HG03442 (cell line): ENCODE data around the gene LMF1.

ENCODE experiments used
- ATAC-seq: cut with Tn5 transposase; IDR thresholded peaks from one replicate; pipeline ENCODE4 v1.9.1; 2021; ENCODE audit warnings: mild to moderate bottlenecking, moderate library complexity; ENCODE audit not compliant: unreplicated experiment

LMF1 gene

DNA sequence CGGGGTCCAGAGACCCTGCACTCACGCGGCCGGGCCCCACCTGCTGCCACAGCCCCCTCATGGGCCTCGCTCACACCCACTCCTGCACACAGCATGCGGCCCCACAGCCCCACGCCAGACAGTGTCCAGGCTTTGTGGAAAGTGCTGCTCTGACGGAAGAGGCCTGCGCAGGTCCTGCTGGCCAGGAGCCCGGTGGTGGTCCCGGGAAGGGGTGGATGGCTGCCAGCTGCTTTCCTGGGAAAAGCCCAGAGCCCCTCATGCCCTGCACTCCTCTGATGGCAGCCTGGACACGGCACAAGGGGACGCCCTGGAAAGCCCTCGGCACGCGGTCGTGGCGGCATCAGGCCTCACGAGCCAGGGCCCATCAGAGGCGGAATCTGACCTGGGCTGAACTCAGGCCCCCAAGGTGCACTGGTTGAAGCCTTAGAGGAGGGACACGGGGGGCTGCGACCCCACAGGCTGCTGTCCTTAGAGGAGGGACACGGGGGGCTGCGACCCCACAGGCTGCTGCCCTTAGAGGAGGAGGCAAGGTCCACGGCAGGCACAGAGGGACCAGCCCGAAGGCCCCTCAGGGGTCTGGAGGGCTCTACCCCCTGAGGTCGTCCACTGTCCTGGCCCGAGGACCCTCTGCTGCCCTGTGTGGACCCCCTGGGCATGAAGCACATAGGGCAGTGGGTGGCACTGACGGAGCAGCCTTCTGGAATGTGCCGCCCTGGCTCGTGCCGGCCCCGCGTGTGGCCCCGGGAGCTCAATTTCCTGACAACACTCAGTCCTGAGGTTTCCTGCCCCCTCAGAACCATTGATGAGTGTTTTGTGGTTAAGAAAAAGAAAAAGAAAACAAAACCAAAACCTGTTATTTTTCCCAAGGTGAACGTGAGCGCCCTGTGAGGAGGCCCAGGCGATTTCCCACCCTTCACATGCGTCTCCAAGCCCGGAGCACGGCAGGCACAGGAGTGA lies 32.9 kb upstream of the LMF1 start:
- no peak for ATAC-seq

DNA sequence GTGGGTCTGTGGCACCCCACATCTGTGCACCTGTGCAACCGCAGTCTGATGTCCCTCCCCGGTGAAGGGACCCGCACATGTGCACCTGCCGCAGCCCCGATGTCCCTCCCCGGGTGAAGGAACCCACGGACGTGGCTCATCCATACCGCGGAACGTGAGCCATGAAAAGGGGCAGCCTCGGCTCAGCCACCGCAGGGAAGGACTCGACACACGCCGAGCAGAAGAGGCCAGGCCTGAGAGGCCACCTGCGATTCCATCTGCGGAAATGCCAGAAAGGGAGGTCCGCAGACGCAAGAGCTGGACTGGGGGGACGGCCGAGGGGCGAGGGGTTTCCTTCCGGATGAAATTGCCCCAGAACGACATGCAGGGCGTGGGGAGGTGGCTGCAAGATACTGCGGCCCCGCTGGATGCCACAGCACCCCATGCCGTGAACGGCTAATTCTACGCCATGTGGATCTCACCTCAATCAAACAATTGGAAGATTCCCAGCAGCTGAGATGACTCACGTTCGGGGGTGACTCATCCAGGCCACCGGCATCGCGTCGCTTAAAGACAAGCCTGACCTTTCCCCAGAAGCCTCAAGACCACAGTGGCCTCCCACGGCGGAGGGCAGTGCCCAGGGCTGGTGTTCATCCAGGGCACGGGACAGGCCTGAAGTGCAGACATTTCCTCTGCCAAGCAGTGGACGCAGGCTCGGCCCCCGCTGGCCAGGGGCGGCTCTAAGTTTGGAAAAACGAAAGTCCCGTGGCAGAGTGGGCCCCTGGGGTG lies 31.8 kb upstream of the LMF1 start:
- no peak for ATAC-seq

DNA sequence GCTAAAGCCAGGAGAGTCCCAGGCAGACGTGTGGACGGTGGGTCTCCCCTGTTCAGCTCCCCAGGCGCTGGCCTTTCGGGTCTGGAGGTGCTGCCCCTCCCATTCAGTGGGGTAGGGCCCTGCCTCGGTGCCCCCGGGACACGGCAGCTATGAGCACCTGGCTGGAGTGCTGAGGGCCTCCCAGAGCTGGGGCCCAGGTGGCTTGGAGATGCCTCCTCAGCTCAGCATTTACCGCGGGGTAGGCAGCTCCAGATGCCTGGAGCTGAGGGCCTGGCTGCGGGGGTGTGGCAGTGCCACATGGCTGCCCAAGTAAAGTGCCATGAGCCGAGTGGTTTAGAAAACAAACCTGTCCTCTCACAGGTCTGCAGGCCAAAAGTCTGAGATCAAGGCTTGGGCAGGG lies 30.3 kb upstream of the LMF1 start:
- ATAC-seq, result no peak

DNA sequence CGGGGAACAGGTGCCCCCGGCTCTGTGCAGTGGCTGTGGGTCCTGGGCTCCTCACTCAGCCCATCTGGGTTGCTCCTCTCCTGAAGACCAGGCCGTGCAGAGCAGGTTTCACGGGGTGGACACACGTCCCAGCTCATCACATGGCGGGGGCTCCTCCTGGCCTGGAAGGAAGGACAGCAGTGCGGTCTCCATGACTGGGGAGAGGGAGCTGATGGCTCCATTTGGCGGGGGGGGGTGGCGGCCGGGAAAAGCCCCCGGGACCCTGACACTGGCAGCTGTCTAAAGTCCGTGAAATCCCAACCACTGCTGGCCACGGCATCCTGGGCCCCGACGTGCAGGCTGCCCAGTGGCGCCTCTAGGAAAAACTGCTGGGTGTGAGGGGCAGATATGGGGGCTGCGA lies 29.8 kb upstream of the LMF1 start:
- no peak for ATAC-seq

DNA sequence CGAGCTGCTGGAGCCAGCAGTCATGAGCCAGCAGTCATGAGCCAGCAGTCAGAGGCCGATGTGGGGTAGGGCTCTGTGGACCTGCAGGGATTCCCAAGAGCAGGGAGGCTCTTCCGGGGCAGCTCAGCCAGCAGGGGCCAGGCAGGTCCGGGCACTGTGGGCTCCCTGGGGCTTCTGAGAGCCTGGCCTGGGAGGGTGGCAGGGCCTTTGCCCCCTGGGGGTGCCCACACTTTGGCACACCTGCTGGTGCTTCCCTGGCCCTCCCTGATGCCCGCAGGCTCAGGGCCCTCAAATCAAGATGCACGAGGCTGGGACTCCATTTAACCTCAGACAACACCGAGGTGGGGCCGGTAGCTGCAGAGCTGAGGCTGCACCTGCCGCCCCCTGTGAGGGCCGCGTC lies 28.9 kb upstream of the LMF1 start:
- no peak for ATAC-seq

DNA sequence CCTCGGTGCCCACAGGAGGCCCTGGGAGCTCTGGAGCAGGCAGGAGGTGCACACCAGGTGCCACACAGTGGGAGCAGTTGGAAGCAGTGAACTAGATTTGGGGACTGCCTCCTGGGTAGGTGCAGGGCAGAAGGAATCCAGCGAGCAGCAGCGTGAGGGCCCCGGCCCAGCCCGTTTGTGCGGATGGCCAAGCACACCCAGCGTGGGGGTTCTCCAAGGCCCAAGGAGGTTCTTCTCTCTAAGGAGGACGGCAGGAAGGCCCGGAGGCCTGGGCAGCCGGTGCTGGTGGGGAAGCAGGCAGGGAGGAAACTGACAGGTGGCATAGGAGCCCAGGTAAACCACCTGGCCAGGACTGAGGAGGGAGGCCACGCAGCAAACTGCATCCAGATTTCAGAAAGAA lies 27.8 kb upstream of the LMF1 start:
- ATAC-seq, result no peak

DNA sequence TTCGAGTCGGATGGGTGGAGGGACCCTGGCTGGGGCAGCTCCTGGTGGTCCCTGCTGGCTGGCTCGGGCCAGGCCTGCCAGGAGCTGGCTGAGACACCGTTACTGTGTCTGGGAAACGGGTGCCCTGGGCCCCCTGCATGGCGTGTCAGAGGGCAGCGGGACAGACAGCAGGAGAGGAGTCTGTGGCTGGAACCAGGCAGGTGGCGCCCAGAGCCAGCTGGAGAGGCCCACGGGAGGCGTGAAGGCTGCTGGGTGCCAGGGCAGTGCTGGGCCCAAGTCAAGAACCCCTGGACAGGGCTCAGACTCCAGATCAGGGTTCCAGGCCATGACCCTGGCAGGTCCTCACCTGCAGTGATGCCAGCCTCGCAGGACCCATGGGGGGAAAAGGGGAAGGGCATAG lies 27.4 kb upstream of the LMF1 start:
- ATAC-seq, result no peak

DNA sequence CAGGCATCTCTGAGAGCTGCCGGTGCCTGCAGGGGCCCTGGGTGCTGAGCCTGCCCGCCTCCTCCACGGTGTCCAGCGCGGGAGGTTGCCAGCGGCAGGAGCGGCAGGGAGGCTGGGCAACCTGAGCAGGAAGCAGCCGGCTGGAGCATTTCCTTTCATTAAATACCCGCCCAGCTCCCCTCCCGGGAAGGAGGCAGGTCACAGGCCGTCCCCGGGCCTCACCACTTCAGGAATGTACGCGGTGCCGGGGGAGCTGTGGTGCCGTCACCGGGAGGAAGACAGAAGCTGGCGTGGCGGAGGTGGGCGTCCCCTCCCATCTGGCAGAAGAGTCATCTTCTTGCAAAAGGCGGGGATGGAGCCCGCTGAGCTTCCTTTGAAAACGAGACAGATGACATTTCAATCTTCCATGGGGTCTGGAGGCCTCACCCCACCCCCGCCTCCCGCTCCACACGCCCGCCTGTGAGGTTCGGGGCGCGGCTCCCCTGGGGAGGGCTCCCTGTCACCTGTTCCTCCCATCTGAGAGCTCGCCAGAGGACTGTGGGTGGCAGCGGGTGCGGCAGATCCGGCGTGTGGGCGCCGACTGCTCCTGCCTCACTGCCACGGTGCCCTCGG lies 26.8 kb upstream of the LMF1 start:
- ATAC-seq, result no peak

DNA sequence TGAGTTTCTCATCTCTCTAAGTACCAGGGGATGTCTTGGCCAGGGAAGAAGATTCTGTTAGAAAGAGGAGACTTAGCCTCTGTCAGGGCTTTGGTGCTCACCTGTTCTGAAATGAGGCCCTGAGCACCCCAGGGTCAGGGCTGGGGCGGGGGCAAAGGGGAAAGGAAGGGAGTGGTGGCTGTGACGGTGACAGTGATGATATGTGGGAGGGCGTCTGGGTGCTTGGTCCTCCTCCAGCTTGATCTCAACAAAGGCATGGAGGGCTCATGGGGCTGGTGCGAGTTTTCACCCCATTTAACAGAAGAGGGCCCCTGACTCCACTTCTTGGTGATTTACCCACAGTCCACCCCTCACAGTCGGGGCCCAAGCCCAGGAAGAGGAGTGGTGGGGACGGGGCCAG lies 25.9 kb upstream of the LMF1 start:
- ATAC-seq, result no peak

DNA sequence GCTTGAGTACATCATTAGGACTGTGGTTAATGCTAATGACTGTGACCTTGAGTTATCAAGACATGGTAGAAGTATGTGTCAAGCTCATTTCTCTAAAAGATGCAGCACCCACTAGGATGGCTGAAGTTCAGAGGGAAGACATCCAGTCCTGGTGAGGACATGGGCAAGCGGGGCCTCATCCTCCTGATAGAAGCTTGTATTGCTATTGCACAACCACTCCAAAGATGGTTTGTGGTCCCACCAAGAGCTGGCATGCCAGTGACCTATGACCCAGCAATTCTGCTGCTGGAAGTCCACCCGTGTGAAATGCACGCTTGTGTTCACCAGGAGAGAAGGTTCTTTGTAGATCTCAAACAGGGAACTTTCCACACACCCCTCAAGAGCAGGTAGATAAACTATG lies 25.0 kb upstream of the LMF1 start:
- ATAC-seq, result no peak

DNA sequence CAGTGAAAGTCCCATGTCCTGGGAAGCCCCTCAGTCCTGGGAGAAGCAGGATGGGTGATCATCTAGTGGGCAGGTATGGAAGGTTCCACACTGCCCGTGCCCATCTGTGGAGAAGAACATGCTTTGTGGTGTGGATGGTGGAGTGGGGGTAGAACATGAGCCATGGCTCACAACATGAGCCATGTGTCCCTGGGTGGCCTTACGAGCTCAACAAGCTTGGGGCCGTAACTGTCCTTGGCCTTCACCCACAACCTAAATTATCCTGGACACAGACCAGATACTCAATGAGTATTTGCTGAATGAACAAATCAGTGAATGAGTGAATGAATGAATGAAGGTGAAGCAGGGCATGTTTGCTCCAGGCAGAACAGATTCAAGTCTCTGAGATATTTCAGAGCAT lies 24.3 kb upstream of the LMF1 start:
- ATAC-seq, result no peak

DNA sequence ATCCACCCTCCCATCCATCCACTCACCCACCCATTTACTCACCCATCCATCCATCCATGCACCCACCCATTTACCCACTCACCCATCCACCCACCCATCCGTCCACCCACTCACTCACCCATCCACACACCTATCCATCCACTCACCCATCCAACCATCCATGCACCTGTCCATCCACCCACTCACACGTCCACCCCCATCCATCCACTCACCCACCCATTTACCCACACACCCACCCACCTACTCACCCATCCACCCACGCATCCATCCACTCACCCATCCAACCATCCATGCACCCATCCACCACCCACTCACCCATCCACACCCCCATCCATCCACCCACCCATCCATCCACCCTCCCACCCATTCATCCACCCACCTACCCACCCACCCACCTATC lies 22.9 kb upstream of the LMF1 start:
- ATAC-seq, result no peak

DNA sequence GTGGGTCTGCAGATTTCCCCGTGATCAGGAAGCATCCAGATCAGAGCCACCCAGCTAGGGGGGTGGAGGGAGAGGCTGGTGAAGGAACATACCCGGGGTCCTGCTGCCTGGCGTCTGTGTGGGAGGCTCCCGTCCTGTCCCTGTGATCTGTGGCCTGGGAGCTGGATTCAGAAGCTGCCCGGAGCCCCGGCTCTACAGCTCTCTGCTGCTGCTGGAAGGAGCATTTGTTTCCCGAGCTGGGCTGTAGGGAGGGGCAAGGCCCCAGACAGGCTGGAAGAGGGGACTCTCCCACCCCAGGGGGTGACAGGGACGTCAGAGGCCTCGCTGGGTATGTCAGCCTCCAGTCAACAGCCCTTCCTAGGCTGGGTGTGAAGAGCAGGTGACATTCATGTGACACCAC lies 21.0 kb upstream of the LMF1 start:
- ATAC-seq, result no peak

DNA sequence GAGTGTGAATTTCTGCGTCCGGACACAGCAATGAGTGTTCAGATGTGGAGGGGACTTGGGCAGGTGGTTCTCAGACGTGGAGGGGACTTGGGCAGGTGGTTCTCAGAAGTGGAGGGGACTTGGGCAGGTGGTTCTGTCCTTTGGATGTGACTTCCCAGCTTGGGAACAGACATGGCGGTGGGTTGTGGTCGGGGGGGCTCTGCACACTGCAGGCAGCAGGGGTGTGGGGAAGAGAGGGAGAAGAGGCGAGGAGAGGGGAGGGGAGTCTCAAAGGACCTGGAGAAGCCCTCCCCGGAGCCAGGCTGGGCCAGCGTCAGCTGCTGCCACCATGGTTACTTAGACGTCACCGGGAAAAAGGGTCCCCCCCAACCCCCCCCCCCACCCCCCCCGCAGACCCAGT lies 20.6 kb upstream of the LMF1 start:
- no peak for ATAC-seq

DNA sequence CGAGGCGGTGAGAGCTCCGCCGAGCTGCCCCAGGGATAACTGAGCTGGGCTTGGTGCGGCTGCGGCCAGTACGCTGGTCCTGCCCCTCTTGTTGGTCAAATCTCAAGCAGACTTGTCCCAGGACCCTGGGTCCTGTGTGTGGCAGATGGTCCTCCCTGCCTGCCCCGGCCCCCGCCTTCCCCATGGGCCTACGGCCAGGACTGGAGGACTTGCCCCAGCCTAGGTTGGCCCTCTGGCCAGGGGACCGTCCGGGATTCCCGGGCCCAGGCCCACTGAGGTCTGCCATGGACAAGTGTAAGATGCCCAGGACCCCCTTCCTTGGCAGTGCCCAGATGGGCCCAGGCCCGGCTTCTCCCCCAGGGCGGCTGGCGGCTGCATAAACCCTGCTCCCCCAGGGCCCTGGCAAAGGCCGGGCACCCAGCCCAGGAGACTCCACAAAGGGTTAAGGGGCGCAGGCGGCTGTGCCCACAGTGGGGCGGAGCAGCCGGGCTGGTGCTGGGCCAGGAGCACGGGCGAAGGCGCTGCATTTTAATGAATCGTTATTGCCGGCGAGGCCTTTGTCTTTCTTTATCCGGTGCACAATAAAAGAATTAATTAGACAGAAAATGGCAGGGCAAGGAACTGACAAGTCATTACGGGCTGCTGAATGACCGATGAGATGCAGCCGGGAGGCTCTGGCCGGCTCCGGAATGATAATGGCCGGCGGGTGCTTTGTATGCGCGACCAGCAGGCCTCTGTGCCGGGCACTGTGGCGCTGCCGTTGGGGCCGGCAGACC lies 19.9 kb upstream of the LMF1 start:
- ATAC-seq, result no peak

DNA sequence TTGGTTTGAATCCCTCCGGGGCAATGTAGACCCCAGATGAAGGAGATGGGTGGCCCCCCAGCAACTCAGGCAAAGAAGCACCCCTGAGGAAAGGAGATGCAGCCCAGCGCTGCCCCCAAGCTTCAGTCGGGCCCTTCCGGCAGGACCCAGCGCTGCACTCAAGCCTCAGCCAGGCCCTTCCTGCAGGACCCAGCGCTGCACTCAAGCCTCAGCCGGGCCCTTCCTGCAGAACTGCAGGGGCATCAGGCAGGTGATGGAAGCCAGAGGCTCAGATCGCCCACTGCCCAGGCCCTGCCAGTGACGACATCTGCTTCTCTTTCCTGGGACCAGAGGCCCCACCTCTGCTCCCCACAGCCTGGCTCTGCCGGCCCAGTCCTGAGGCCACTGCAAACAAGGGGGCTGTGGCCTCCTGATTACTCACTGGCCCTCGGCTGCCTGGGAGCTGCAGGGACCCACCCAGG lies 18.6 kb upstream of the LMF1 start:
- no peak for ATAC-seq

DNA sequence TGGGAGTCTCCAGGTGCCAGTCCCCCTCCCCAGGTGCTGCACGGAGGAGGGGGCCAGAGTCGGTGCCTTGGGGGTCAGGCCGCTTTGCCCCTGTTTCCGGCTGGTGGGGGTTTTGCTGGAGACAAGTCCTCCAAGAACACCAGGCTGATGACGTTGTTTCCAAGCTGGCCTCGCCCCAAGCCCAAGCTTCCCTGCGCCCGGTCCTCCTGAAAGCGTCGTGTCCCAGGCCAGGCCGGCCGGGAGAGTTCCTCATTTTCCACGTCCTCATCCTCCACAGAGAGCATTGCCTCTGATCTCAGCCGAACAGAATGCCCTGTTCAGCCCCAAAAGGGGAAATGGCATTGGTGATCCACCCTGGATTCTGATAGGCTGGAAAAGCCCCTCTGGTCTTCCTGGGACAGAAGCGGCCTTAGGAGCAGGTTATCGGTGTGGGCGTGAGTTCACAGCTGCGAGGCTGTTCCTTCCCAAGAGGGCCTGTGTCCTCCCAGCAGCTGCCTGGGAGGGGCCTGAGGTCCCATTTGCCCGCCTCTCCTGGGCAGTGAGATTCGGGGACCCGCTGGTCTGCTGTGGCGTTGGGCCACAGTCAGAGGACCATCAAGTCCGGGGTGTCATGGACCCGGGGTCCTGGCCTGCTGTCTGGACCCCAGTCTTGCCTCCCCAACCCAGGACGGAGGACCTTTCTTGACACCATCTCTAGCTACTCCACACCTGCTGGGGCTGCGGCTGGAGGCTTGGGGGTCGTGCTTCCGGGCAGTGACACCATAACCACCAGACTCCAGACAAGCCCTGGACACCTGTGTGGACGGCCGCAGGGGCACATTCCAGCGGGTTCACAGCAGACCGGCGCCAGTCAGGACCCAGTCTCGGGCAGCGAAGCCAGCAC lies 17.9 kb upstream of the LMF1 start:
- ATAC-seq, result no peak

DNA sequence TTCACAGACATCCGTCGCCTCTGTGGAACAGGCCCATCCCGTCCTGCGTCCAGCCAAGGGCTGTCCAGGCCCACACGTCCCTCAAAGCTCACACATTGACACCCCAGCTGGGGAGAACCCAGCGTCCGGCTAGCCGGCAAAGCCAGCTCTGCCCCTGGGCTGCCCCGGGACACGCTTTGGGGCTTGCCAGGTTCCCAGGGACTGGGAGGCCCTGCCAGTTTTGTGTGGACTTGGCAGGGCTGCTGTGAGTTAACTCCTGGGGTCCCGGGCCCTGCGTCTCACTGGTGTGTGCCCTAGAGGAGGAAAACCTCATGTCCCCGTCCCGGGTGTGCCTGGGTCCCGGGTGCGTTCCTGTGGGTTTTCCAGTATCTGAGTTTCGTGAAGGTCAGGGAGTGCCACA lies 17.1 kb upstream of the LMF1 start:
- no peak for ATAC-seq

DNA sequence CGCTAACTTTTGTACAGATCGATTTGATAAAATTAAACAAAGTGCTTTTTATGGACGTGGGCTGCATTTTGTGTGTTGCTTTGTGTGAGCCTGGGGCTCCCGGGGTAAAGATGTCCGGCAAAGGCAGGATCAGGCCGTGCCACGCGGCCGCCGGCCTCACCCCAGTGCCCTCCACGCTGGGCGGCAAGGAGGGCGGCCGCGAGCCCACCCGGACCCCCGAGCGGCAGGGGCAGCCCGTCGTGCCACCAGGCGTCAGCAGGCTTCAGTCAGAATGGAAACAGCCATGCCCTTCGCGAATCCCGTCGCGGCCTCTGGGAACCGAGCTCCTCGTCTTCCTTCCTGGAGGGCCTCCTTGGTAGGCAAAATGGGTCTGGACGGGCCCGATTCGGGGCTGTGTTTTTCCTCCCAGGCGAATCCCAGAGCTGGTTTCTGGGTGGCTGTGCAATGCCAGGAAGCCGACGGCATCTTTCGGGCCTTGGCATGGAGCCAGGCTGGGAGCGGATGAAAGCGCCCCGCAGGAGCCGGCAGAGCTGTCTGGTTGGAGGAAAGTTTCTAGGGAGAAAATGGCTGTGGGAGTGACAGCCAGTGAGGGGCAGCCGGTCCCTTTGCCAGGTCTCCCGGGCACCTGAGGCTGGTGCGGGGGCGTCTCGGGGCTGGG lies 16.3 kb upstream of the LMF1 start:
- ATAC-seq, result no peak
